Endothelial cell of hepatic sinusoid (primary cell): ENCODE data around the gene PUS1.

Experiments
- in situ Hi-C: cut with HindIII; loops from 2 replicates; pipeline ENCODE4 v1.10.0; 2017; ENCODE audit warnings: low sequenced_read_pairs

The PUS1 gene

DNA sequence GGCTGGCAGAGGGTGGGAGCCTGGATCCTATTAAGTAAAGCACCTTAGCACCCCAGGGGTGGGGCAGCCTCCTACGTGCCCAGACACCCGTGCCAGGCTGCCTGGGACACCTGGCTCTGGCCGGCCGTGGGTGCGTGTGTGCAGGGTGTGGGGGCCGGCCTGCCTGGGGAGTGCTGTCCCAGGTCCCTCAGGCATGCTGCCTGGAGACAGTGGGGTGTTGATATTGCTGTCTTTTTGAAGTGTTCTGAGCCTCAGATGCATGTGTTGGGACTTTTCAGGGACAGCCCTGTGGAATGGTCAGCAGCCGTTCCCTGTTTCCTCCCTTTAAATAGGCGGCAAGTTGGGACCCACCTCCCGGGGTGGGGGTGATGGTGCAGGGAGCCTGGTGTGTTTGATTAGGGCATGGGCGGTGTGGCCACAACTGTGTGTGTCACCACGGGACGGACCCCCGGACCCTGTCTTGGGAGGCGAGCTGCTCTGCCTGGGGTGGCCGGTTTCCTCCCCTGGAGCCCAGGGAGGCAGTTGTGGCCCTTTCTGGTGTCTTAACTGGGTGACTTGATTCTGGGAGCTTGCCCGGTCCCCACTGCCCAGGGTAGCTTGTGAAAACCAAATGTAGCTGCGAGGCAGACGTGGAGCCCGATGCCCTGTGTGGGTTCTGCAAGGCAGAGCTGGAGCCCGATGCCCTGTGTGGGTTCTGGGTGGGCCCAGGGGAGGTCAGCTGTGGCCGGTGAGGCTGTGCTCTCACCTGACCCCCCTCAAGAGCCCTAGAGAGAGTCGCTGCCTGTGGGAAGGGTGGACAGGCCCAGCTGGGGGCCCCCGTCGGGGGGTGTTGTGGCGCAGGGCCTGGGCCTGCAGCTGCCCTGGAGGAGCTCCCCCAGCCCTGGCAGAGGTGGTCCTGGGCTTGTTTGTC is 26.5 kb upstream of the PUS1 start:
- in situ Hi-C loops = no loop called here

DNA sequence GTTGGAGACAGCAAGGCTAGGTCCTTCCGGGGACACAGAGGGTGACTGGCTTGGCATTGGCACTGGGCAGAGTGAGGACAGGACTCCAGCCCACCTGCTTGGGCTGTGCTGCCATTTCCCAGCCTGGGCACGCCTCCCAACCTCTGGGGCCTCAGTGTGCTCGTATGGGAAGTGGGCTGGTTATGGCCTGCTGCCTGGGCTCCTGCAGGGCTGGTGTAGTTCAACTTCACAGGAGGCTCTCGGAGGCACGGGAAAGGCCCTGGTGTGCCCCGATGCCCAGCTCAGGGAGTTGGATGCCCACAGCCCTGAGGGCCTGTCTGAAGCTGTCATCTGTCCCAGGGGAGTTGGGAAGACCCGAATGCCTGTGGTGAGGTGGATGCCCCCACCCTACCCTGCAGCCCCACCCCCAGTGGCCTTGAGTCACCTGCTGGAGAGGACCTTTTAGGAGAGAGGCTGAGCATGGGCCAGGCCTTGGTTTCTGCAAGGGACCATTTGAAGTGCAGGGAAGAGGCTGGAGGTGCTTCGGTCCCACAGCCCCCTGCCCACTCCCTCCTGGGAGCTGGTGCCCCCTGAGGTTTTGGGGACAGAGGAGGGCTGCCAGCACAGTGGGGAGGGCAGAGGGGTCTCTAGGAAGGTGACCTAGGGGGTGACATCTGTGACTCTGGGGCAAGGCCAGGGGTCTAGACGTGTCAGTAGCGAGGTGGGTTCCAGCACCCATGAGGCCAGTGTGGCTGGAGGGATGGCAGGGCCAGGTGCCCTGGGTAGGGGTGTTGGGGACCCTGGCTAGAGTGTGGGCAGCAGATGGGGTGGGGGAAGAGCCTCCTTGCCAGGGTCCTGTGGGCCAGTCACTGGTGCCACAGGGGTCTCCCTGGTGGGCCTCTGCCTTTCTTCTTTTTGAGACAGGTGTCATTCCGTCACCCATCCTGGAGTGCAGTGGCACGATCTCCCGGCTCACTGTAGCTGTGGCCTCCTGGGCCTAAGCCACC is 25.5 kb upstream of the PUS1 start:
- in situ Hi-C loops = no loop called here

DNA sequence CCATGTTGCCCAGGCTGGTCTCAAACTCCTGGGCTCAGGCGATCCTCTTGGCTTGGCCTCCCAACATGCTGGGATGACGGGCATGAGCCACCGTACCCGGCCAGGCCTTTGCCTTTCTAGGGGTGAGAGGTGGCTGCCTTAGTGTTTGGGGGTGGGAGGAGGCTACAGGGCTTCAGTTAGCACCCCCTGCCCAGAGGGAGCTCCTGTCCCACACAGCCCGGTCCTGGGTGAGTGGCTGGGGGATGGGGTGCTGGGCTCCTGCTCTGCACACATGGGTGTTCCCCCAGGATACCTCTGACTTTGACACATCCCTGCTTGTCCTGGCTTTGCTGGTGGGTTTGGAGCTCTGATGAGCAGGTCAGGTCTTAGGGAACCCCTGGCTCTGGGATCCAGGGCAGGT is 24.7 kb upstream of the PUS1 start:
- in situ Hi-C loops = no loop called here

DNA sequence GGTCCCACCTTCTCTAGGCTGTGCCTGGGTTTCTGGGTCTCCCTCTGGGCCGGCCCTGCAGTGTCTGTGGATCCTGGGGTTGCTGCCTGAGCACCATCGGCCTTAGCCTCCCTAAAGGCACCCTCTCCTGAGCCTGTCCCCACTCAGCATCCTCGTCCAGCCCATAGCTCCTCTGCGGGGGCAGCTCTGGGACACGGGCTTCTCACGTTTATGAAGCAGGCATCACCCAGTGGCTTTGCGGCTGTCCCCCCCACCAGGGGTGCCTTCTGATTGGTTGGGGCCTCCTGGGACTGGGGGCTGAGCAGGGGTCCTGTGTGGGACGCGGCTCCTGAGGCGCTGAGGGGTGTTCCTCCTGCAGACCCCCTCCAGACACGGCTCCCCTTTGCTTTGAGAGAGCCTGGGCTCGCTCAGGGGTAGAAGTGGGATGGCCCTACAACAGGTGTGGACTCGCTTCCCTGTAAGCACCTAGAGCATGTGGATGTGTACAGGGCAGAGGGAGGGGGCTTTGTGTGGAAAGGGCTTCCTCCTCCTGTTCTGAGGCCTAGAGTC is 23.9 kb upstream of the PUS1 start:
- in situ Hi-C loops = no loop called here

DNA sequence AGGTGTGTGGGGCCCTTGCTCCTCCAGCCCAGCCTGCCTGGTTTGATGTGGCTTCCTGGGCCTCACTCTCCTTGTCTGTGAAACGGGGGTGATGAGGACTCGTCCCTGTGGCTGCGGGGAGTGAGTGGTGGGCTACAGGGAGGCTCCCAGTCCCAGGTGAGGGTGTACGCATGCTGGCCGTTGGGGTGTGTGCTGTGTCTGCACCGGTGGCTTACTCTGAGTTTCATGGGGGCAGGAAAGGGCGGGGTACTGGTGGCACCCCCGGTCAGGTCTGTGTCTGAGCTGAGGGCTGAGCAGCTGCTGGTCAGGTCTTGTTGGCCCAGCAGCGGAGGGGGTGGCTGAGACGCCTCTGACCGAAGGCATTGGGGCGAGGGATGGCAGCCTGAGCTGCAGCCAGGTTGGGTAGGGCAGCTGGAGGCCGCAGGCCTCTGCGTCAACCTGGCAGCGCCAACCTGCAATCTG is 23.4 kb upstream of the PUS1 start:
- in situ Hi-C loops = no loop called here

DNA sequence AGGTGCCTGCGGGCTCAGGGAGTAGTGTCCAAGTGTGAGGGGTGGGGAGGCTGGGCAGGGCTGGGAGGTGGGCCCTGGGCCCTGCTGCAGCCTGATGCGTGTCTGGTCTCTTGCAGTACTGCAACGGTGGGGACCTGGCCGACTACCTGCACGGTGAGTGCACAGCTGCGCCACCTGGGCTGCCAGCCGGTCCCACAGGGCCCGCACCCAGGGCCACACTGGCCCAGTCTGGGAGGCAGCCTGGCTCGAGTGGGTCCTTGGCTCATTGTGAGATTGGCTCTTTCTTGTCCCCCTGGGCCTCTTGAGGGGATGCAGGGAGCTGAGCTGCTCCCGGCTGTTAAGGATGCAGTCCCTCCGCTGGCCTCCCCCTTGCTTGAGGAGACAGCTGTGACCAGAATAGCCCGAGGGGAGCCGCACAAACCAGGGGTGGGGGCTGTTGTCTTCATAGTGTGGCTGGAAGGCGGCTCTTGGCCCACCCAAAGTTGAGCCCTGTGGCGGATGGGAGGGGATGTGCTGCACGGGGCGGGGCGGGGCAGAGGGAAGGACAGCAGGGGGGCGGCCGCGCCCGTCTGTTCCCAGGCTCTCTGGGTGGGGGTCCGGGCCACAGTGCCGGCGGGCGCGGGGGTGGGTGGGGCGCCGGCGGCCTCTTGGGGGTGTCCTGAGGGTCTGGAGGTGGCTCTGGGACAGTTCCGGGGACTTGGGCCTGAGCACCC is 21.5 kb upstream of the PUS1 start:
- in situ Hi-C loops = no loop called here

DNA sequence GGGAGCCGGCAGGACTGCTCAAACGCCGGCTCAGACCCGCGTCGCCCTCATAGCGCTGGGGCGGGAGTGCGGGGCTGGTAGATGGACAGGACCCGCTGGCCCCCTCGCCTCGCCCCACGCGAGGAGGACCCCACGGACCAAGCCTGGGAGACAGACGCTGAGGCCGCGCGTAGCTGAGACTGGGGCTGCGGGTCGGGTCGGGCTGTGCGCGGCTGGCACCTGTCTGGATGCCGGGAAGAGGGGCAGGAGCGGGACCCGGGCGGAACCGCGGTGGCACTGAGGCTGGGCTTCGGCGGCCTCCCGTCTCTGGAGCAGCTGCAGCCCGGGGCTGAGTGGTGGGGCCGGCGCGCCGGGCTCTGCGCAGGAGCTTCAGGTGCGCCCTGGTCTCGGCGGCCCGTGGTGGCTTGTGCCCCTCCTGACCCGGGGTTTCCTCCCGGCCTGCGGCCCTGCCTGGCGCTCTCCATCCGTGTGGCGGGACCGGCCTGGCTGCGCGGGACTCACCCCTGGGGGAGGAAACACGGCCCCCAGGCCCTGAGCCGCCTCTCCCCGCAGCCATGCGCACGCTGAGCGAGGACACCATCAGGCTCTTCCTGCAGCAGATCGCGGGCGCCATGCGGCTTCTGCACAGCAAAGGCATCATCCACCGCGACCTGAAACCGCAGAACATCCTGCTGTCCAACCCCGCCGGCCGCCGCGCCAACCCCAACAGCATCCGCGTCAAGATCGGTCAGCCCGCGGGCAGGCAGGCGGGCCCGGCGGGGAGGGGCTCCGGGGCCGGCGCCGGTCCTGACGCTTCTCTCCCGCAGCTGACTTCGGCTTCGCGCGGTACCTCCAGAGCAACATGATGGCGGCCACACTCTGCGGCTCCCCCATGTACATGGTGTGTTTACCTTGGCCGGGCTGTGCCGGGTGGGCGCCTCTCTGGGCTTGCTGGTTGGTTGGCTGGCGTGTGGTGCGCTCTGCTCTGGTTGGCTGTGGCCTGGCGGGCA is 20.7 kb upstream of the PUS1 start:
- in situ Hi-C loops = no loop called here

DNA sequence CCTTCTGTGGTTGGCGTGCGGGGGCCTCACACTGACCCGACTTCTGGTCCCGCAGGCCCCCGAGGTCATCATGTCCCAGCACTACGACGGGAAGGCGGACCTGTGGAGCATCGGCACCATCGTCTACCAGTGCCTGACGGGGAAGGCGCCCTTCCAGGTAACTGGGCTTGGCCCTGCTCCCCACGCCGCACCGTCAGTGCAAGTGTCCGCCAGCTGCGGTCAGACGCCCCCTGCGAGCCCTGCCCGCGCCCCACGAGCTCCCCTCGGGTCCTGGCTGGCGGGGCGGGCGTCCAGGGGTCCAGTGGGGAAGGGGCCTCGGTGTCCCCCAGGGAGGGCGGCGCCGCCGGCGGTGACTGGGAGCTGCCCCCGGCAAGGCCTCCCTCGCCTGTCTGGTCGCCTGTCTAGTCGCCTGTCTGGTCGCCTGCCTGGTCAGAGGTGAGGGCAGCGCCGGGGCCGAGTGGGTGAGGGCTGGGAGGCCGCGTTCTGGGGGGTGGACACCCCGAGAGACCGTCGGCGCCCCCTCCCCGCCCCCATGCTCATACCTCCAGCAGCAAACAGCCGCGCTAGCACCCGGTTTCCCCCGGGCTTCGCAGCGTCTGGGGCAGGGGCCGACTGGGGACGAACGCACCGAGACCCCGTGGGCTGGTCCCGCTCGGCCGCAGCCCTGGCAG is 19.9 kb upstream of the PUS1 start:
- in situ Hi-C loops = no loop called here

DNA sequence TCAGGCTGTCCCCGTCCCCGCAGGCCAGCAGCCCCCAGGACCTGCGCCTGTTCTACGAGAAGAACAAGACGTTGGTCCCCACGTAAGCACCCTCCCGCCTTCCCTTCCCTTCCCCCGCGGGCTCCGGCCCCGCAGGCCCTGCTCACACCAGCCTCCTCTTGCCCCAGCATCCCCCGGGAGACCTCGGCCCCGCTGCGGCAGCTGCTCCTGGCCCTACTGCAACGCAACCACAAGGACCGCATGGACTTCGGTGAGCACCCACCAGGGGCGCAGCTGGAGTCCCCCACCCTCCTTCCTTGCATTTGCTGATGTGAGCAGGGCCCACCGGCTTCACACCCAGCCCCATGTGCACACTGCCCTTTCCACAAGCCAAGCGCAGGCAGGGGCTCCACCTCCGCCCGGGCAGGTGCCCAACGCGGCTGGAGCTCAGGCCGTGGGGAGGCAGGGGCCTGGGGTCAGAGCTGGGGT is 19.3 kb upstream of the PUS1 start:
- in situ Hi-C loops = no loop called here

DNA sequence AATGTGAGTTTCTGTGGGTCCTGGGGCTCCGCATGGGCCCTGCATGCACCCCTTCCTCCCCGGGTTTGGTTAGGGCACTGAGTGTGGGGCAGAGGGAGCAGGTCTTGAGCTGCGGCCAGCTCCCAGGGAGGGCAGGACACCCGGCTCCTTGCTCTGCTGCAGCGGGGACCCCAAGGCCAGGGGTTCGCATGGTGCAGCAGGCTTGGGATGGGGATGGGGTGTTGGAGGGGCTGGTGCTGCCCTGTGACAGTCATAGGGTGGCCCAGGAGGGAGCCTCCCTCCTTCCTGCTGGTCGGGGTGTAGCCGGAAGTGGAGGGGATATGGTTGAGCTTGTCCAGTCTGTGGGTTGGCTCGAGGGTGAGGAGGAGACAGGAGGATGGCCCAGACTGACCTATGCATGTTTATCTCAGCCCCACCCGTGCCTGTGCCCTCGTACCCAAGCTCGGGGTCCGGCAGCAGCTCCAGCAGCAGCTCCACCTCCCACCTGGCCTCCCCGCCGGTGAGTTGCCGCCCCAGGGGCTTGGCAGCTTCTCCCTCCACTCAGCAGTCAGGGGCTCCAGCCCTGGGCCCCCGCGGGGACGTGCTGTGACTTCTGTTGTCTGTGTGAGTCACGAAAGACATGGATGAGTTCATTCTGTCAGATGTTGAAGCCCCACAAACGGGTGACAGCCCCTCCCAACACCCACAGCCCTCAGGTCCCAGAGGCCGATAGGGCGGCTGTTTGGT is 18.6 kb upstream of the PUS1 start:
- in situ Hi-C loops = no loop called here

DNA sequence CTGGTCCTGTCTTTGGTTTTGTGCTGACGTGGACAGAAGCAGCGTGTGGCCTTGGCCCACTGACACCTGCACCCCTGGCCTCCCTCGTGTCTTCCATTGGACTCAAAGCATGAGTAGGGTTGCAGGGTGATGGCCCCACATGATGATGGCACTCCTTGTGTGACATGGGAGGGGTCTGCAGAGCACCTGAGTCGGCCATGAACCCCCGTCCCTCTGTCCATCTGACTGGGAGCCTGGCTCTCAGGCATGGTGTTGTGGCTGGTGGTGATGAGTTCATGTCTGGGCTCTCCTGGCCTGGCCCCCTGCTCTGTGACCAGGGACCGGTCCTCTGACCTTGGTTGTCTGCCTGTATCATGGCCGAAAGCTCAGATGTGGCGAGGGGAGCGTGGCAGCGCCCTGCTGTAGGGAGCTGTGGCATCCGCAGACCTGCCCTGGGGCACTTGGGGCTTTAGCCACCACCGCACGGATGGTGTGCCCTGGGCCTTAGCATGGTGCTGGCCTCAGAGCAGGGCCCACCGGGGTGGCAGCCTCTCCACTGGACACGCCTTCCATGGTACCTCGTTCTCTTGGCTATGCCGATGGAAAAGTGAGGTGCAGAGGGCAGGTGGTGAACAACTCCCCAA is 17.9 kb upstream of the PUS1 start:
- in situ Hi-C loops = no loop called here

DNA sequence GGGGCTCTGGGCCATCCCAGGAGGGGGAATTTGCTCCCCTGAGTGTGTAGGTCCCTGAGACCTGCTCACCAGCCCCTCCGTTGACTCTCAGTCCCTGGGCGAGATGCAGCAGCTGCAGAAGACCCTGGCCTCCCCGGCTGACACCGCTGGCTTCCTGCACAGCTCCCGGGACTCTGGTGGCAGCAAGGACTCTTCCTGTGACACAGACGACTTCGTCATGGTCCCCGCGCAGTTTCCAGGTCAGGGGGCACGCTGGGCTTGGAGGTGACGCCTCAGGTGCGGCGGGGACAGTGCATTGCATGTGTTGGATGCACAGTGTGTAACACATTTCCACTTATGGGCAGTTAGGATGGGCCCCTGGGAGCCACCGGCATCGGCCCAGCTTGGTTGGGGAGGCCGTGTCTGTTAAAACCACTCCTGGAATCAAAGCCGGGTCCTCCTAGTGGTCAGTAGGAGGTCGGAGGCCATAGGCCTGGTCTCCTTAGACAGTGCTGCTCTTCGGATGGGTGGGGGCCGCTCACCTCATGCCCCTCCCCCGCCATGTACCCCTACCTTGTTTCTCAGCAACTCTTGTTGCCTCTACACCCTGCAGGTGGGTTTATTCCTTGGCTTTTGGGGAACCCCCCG is 17.1 kb upstream of the PUS1 start:
- in situ Hi-C loops = no loop called here

DNA sequence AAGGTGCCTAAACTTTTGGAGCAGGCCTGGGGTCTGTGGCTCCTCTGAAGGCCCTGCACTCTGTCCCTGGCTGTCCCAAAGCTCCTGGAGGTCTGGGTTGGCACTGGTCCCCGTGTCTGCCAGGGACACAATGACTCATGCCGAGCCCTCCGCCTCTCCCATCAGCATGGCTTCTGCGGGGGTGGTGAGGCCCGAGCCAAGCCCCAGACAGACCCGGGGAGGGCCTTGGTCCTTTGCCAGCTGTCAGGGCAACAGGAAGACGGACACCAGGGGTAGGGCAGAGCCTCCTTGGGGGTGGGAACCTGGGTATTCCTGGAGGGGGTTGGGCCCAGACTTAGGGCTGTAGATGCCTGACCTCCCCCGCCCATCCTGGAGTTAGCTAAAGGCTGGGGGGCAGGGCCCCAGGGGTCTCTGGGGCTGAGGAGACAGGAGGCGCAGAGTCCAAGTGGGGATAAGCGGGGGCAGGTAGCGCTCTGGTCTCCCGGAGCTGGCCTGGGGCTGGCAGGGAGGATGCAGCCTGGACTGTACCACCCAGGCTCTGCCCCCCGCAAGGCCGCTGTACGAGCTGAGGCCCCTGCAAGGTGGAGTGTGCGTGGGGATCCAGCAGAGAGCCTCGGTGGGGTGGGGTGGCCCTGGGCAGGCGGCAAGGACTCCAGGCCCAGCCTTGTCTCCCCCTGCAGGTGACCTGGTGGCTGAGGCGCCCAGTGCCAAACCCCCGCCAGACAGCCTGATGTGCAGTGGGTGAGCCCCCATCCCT is 16.4 kb upstream of the PUS1 start:
- in situ Hi-C loops = no loop called here

DNA sequence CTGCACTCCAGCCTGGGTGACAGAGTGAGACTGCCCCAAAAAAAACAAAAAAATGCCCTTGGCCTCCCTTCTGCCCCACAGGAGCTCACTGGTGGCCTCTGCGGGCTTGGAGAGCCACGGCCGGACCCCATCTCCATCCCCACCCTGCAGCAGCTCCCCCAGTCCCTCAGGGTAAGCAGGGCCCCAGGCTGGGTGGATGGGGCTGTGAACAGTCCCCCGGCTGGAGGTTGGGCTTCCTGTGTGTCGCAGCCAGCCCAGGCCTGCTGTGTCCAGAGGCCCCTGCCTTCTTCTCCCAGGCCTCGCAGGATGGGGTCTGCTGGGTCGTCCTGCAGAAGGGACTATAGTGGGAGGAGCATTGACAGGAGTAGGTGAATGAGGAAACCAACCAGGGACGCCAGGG is 15.4 kb upstream of the PUS1 start:
- in situ Hi-C loops = no loop called here

DNA sequence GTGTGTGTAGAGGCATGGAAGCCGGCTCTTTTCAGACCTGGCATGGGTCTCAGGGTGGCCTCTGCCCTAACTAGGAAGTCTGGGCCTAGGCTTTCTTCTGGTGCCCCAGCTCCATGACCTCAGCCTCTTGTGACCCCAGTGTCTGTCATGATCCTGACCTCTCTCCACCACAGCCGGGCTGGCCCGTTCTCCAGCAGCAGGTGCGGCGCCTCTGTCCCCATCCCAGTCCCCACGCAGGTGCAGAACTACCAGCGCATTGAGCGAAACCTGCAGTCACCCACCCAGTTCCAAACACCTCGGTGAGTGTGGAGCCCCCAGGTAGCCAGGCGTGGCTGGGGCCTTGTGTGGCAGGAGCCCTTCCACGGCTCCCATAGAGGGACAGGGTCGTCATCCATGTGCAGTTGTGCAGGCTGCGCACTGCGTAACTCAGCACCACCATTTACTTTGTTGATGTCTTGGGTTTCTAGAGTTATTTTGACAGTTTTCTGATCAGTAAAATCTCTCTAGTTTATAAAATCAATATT is 14.8 kb upstream of the PUS1 start:
- in situ Hi-C loops = no loop called here

DNA sequence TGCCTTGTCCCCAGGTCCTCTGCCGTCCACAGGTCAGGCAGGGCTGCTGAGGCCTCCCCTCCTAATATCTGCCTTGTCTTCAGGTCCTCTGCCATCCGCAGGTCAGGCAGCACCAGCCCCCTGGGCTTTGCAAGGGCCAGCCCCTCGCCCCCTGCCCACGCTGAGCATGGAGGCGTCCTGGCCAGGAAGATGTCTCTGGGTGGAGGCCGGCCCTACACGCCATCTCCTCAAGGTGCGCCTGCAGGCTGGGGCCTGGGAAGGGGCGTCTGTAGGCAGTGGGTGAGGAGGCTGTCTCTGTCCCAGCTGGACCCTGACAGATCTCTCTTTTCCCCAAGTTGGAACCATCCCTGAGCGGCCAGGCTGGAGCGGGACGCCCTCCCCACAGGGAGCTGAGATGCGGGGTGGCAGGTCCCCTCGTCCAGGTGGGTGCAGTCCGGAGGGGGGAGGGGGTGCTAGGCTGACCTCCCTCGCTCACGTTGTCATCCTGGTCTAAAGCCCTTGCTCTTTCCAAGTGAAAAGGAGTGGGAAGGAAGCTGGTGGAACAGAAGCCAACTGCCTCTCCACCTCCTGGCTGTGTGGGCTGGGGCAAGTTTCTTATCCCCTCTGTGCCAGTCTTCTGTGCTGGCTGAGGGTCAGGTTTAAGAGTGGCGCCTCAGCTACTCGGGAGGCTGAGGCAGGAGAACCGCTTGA is 13.9 kb upstream of the PUS1 start:
- in situ Hi-C loops = no loop called here
